Left renal cortex interstitium (tissue), 4 donors: ENCODE measurements around the gene TSPAN5. TPM values are rescaled to one million over a fixed set of nuclear protein-coding genes. Genes with fewer than 3 reads are reported as not detected.

Experiments
- DNase-seq, 4 donors: peaks; one replicate each; pipeline ENCODE4 v3.0.0-alpha.2; 2013; ENCODE audit warnings: low read depth in 4 of 4, low spot score in 2 of 4, missing footprints in 1 of 4
- polyA plus RNA-seq, 4 donors: library from polyadenylated mRNA; unstranded; fragments of 120-200 nt; gene quantifications; one replicate each; pipeline ENCODE4 v1.2.1, GENCODE V29; 2013; ENCODE audit not compliant: insufficient read length in 4 of 4

TSPAN5 gene
- polyA plus RNA-seq, 4 donors, result 24.1 to 29.0 (median 25.4) TPM

DNA sequence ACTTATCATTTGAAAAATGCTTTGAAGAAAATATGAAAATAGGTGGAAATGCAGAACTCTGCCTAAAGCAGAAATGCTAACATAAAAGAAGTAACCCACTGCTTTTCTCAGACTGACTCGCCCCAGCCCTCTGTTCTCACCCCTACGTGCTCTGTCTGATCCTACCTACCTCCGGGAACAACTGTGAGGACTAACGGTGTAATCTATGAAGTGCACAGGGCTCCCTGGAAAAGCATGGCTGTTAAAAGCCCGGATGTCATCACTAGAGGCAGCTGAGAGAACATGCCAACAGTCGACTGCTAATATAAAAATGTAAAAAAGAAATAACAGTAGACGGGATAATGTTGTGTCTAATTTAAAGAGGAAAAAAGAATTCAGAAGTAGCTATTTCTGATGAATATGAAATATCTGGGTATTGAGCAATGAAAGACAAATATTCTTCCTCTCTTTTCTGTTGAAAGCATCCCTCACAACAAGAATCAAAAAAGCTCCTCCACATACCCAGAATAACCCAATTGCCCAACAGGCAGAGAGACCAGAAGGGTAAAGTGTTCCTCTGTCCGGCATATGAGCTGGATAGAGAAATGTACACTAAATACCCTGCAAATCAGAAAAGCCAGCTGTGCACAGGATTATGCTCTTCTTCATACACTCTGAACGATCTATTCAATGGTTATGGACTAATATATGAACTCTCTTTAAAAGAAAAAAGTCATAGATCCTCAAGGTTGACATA is 130.7 kb downstream of the TSPAN5 start:
- no peak for DNase-seq

DNA sequence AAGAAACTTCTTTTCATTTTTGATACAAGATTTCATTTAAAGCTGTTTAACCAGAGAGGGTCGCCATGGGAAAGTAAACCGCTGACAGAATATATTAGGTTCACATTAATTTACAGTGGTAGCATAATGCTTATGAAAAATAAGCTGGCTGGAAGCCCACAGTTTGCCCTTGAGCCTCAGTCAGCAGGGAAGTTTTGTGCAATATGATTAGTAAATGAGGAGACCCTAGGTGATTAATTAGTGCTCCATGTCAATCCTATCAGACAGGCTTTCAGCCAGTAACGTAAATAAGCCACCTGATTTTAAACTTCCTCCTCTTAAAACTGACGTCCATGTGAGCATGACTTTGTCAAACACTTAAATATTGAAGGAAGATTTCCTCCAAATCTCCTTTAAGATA is 134.2 kb downstream of the TSPAN5 start:
- no peak for DNase-seq

GRCh38 chr4:98522636-98523395 is 135.6 kb downstream of the TSPAN5 start:
- DNase-seq, result no peak

GRCh38 chr4:98522062-98522461 is 136.3 kb downstream of the TSPAN5 start:
- DNase-seq, result no peak

DNA sequence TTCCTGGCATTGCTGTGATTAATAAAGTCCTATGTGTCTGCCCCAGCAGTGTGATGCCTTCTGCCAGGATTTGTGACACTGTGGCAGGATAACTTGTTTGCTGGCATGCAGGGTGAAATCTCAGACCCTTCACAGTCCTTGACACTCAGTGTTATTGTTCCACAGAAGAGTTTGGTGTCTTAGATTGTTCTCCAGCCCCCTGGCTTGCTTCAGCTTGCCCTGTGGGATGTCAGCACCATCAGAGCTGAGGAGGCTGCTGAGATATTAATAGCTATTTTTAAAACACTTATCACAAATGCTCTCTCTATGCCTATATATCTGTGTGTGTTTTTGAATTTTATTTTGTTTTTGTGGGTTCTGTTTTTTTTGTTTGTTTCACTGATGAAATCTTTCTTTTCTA is 136.9 kb downstream of the TSPAN5 start:
- no peak for DNase-seq

DNA sequence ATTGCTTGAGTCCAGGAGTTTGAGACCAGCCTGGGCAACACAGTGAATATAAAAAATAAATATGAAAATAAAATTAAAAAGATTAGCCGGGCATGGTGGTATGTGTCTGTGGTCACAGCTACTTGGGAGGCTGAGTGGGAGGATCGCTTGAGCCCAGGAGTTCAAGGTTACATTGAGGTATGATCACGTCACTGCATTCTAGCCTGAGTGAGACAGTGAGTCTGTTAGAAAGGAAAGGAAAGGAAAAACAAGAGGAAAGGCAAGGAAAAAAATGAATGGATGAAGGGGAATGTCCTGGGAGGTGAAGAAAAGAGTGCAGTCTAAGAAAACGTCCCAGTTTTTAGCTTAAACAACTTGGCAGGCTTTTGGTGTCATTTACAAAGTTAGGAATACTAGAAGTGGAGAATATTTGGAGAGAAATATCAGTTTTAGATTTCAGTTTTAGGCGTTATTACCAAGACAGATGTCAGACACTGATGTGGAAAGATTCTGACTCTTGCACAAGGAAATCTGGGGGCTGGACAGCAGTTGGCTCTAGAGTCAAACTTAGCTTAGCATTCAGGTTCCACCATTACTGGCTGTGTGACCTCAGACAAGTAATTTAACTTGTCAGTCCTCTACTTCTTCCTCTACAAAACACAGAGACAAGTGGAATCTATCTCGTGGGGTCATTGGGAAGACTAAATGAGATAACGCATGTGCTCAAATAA is 139.0 kb downstream of the TSPAN5 start:
- no peak for DNase-seq

- no peak for DNase-seq
Measured at GRCh38 chr4:98518559-98519267, 139.7 kb downstream of the TSPAN5 start.

GRCh38 chr4:98517218-98518021 is 141.0 kb downstream of the TSPAN5 start:
- no peak for DNase-seq

- DNase-seq, result no peak
Measured at GRCh38 chr4:98516441-98517217, 141.8 kb downstream of the TSPAN5 start.

DNA sequence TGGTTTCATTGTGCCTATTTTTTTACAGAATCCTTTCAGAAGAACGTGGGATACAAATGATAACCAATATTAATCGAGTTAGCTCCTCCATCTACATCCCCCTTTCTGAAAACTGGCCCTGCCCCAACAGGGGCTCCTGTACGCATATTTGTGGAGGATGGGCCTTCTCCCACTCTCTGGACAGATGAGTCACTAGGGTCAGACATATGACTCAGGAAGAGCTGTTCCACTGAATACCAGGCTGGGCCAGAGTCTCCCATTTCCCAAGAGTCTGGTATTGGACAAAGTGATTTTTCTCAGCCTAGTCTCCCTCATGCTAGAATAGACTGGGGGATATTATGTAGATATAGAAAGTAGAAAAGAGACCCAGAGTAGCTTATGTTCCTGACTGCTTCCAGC is 142.4 kb downstream of the TSPAN5 start:
- no peak for DNase-seq

- no peak for DNase-seq
Measured at GRCh38 chr4:98515470-98515809, 143.0 kb downstream of the TSPAN5 start.

- no peak for DNase-seq
Measured at GRCh38 chr4:98514741-98515469, 143.5 kb downstream of the TSPAN5 start.

DNA sequence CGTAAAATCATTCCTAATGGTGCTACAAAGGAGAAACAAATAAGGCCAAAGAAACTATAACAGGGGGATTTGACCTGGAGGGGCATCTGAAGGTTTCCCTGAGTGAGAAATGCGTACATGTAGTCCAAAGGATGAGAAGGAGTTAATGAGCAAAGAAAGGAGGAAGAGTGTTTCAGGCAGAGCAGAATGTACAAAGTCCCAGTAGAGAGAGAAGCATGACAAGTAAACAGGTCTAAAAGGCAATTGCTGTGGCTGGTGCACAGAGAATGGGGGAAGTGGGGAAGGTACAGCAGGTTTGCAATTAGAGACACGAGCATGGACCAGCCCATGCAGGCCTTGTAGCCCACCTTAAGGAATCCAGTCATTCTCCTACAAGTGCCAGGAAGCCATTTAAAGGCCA is 145.5 kb downstream of the TSPAN5 start:
- DNase-seq, result no peak

DNA sequence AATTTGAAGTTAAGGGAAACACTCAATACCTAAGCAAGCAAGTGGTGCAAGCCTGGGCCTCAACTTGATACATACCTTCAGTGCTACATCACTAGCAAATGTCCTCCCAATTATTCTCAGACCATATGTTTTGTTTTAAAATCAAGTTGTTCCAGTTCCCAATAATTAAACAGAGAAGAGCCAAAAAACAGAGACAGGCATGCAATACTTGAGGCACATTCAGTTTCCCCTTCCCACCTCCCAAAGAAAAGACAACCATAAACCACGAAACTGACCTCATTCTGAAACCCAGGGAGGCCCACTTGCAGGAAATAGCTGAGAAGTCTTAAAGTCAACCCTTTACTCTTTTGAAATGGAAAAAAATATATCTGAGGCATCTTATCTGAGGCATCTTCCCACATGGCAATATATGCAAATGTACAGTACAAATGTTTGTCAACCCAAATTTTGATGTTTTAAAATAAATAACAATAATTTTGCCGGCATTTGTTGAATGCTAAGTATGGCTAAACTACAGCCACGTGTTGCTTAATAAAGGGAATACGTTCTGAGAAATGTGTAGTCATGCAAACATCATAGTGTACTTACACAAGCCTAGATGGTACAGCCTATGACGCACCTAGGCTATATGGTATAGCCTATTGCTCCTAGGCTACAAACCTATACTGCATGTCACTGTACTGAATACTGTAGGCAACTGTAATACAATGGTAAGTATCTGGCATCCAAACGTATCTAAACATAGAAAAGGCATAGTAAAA is 147.5 kb downstream of the TSPAN5 start:
- DNase-seq, result no peak

DNA sequence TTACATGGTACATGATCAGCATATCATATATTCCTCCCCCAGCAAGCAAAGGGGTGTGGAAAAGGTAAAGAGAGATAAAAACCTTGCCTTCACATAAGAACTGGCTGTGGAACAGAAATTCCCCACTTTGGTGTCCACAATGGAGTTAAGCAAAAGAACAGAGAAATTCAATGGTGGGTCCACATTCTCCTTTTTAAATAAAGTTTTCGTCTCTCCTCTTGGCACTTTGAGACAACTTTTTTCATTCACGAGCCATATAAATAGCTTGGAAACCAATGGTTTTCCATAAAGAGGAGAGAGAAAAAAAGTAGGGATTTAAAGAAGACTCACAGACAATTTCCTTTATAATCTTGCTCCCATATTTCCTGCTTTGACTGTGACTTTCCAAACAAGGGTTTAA is 148.1 kb downstream of the TSPAN5 start:
- DNase-seq, result no peak

GRCh38 chr4:98509721-98510120 is 148.7 kb downstream of the TSPAN5 start:
- no peak for DNase-seq

- DNase-seq, result no peak
Measured at GRCh38 chr4:98508829-98509598, 149.4 kb downstream of the TSPAN5 start.
